K562 (cell line): ENCODE data around the gene PCED1B. TPM values are rescaled to one million over a fixed set of nuclear protein-coding genes. Genes with fewer than 3 reads are reported as not detected.

Experiments
- ATAC-seq: fragments of 200-7000 bp; cut with Tn5 transposase; 3 replicates; pipeline ENCODE4 v1.9.1; 2020; ENCODE audit warnings: moderate library complexity
- BruUV-seq: library from RNA; stranded (reverse); fragments of 400-500 nt; replicated peaks from 2 replicates; lab custom pipeline; 2021; lab: Mats Ljungman, UMichigan
- CTCF ChIA-PET: fragments of 300-600 bp; formaldehyde crosslinking; extraction: SDS; loops from one replicate; lab custom pipeline; 2021; ENCODE audit warnings: low intra/inter-chr PET ratio; lab: Yijun Ruan, JAX
- POLR2A ChIA-PET: fragments of 300-600, 350-650 bp; sonication (Branson Sonifier 250); formaldehyde crosslinking; extraction: SDS; loops from one replicate; lab custom pipeline; 2021; ENCODE audit warnings: antibody characterized with exemption, inconsistent platforms; lab: Yijun Ruan, JAX
- DNase-seq, 4 experiments: peaks; one replicate each; pipeline versions ENCODE4 v3.0.0 to v3.0.0-alpha.2; 2011 to 2018; ENCODE audit warnings: low spot score in 3 of 4, mixed read lengths in 3 of 4; ENCODE audit errors: extremely low read depth in 1 of 4
- FAIRE-seq: peaks from 2 replicates; lab custom pipeline; 2011; peaks lifted over from hg19 to GRCh38; lab: Jason Lieb, UNC
- H2AFZ ChIP-seq: 2 replicates; pipeline ENCODE4 v1.6.0; 2011; ENCODE audit warnings: low read depth, low read length, control low read depth, inconsistent platforms
- H3K27ac ChIP-seq: fragments of 200-600 bp; 3 replicates; pipeline ENCODE4 v1.8.0; 2011; ENCODE audit warnings: low read depth, mild to moderate bottlenecking, control low read depth, inconsistent platforms, low read length, moderate library complexity, mixed read lengths; ENCODE audit errors: extremely low read depth
- H3K27me3 ChIP-seq, 2 experiments: fragments of 300-600 bp in 1 of 2; 2 replicates in 1 of 2; 3 replicates in 1 of 2; pipeline versions ENCODE4 v1.6.0 to v1.8.0; 2011; ENCODE audit warnings: inconsistent platforms in 2 of 2, low read length in 2 of 2, mild to moderate bottlenecking in 1 of 2, mixed read lengths in 1 of 2, moderate library complexity in 1 of 2; ENCODE audit not compliant: control insufficient read depth in 2 of 2, insufficient read depth in 2 of 2
- H3K36me3 ChIP-seq: fragments of 300-600 bp; 3 replicates; pipeline ENCODE4 v1.8.0; 2011; ENCODE audit warnings: mild to moderate bottlenecking, low read length, inconsistent platforms; ENCODE audit not compliant: control insufficient read depth, insufficient read depth
- H3K4me1 ChIP-seq, 2 experiments: fragments of 200-600 bp in 1 of 2; replicated peaks in 1 of 2; 2 replicates in 1 of 2; 3 replicates in 1 of 2; pipeline versions ENCODE4 v1.5.1 to v1.8.0; 2011; ENCODE audit warnings: inconsistent platforms in 2 of 2, low read length in 2 of 2, mild to moderate bottlenecking in 1 of 2, mixed read lengths in 1 of 2, moderate library complexity in 1 of 2; ENCODE audit not compliant: control insufficient read depth in 2 of 2, insufficient read depth in 2 of 2
- H3K4me2 ChIP-seq: 2 replicates; pipeline ENCODE4 v1.6.1; 2011; ENCODE audit warnings: low read length, control low read depth, inconsistent platforms, mixed read lengths; ENCODE audit not compliant: insufficient read depth
- H3K4me3 ChIP-seq: fragments of 200-600 bp; sonication (generic), shearing (Covaris generic); 2 replicates; pipeline ENCODE4 v1.5.1; 2016; ENCODE audit warnings: control low read depth, inconsistent platforms
- H3K79me2 ChIP-seq: fragments of 200-600 bp; 3 replicates; pipeline ENCODE4 v1.8.0; 2011; ENCODE audit warnings: low read length, inconsistent platforms; ENCODE audit not compliant: control insufficient read depth, insufficient read depth
- H3K9ac ChIP-seq, 2 experiments: 2 replicates each; pipeline versions ENCODE4 v1.6.0 to v1.6.1; 2011; ENCODE audit warnings: low read depth in 2 of 2, low read length in 2 of 2, control low read depth in 1 of 2, inconsistent platforms in 1 of 2, mild to moderate bottlenecking in 1 of 2, mixed read lengths in 1 of 2; ENCODE audit not compliant: insufficient read depth in 1 of 2
- H3K9me1 ChIP-seq: one replicate; pipeline ENCODE4 v1.6.0; 2011; ENCODE audit warnings: inconsistent platforms, mild to moderate bottlenecking, low read length, moderate library complexity; ENCODE audit not compliant: control insufficient read depth, insufficient read depth
- H3K9me3 ChIP-seq: replicated peaks from 2 replicates; pipeline ENCODE4 v1.5.1; 2011; ENCODE audit warnings: low read depth, low read length, inconsistent platforms; ENCODE audit not compliant: control insufficient read depth, insufficient read depth
- H4K20me1 ChIP-seq: replicated peaks from 2 replicates; pipeline ENCODE4 v1.6.1; 2011; ENCODE audit warnings: low read length, inconsistent platforms, mixed read lengths; ENCODE audit not compliant: control insufficient read depth, insufficient read depth
- CREB3L1 ChIP-seq: fragments of 450-650 bp; IDR thresholded peaks from 2 replicates; pipeline ENCODE4 v1.6.1; 2014; ENCODE audit warnings: low read depth, mild to moderate bottlenecking, moderate library complexity, borderline replicate concordance
- CTCF ChIP-seq, 3 experiments: IDR thresholded peaks in 2 of 3; conservative IDR thresholded peaks in 1 of 3; 2 replicates each; pipeline ENCODE4 v1.5.1; 2011 to 2012; ENCODE audit warnings: low read length in 3 of 3, mild to moderate bottlenecking in 3 of 3, control low read depth in 2 of 3, improper control_type of control experiment in 1 of 3, inconsistent platforms in 1 of 3, low read depth in 1 of 3, mixed read lengths in 1 of 3, moderate library complexity in 1 of 3; ENCODE audit not compliant: insufficient read depth in 2 of 3
- DACH1 ChIP-seq: fragments of 450-650 bp; IDR thresholded peaks from 2 replicates; pipeline ENCODE4 v1.6.1; 2018; ENCODE audit not compliant: partially characterized antibody
- IRF2 ChIP-seq: sonication (generic); formaldehyde crosslinking; IDR thresholded peaks from 2 replicates; pipeline ENCODE4 v1.8.1; 2022; ENCODE audit warnings: mild to moderate bottlenecking, missing genetic modification reagents
- MCM5 ChIP-seq: fragments of 450-650 bp; IDR thresholded peaks from 2 replicates; pipeline ENCODE4 v1.6.1; 2016; ENCODE audit warnings: low read depth
- PHF8 ChIP-seq: fragments of 200-600 bp; sonication (generic); IDR thresholded peaks from 2 replicates; pipeline ENCODE4 v1.6.1; 2012; ENCODE audit warnings: mixed run types, mild to moderate bottlenecking, inconsistent platforms, low read length, moderate library complexity, borderline replicate concordance
- PKNOX1 ChIP-seq: fragments of 450-650 bp; IDR thresholded peaks from 2 replicates; pipeline ENCODE4 v1.6.1; 2016
- RAD21 ChIP-seq, 2 experiments: fragments of 250-450 bp in 1 of 2; fragments of 450-650 bp in 1 of 2; sonication (Bioruptor Pico) in 1 of 2; formaldehyde crosslinking in 1 of 2; IDR thresholded peaks in 1 of 2; conservative IDR thresholded peaks in 1 of 2; 2 replicates each; pipeline versions ENCODE4 v1.4.0 to v1.8.0; 2020 to 2022; ENCODE audit warnings: mild to moderate bottlenecking in 2 of 2, moderate library complexity in 1 of 2
- SMAD1 ChIP-seq: fragments of 150-350 bp; IDR thresholded peaks from 2 replicates; pipeline ENCODE4 v1.6.1; 2014; ENCODE audit warnings: low read length, low read depth; ENCODE audit not compliant: partially characterized antibody
- SMARCE1 ChIP-seq: fragments of 450-650 bp; IDR thresholded peaks from 2 replicates; pipeline ENCODE4 v1.7.1; 2016; ENCODE audit warnings: mild to moderate bottlenecking
- TAF1 ChIP-seq: IDR thresholded peaks from 2 replicates; pipeline ENCODE4 v1.6.1; 2011; ENCODE audit warnings: mild to moderate bottlenecking, low read length, moderate library complexity; ENCODE audit not compliant: insufficient read depth, control insufficient read depth, severe bottlenecking; ENCODE audit errors: extremely low read depth
- TFAP4 ChIP-seq: sonication (generic); formaldehyde crosslinking; IDR thresholded peaks from 2 replicates; pipeline ENCODE4 v1.8.0; 2022; ENCODE audit warnings: missing genetic modification reagents, mild to moderate bottlenecking, moderate library complexity, borderline replicate concordance
- ZNF277 ChIP-seq: fragments of 250-450 bp; sonication (Bioruptor Pico); IDR thresholded peaks from 2 replicates; pipeline ENCODE4 v1.8.0; 2022; ENCODE audit warnings: inconsistent platforms, mild to moderate bottlenecking, moderate library complexity, borderline replicate concordance
- WGBS: fragments of 100-300 bp; shearing (Covaris generic); methylation state at CpG from one replicate; pipeline ENCODE4 v1.1.6; 2016; ENCODE audit warnings: low coverage, mixed read lengths; ENCODE audit not compliant: insufficient coverage; ENCODE audit errors: missing lambda C conversion rate; 5-methylcytosine and 5-hydroxymethylcytosine counted together
- in situ Hi-C: fragments of 300-500 bp; cut with MboI; formaldehyde crosslinking; loops from 4 replicates; pipeline ENCODE4 v1.15.0; 2018; ENCODE audit warnings: inconsistent platforms, mixed read lengths
- intact Hi-C: fragments of 100-400 bp; cut with micrococcal nuclease; formaldehyde crosslinking; loops from 2 replicates; pipeline ENCODE4 v1.14.2; 2022
- polyA plus RNA-seq, 8 experiments: library from polyadenylated mRNA; depleted of rRNA in 4 of 8; stranded (reverse) in 5 of 8; unstranded in 3 of 8; fragments of >200 nt; fragmentation: Nextera tagmentation in 2 of 8; fragmentation: Illumina TruSeq in 1 of 8; extraction: Ambion mirVana in 2 of 8; extraction: Trizol in 1 of 8; gene quantifications; 2 replicates each; pipeline versions ENCODE4 v1.2.1 to v1.2.3, GENCODE V29; 2011 to 2014; ENCODE audit warnings: inconsistent platforms in 1 of 8, missing spikeins in 1 of 8
- total RNA-seq, 7 experiments: library from RNA; depleted of rRNA in 6 of 7; stranded (reverse); fragments of >200 nt in 6 of 7; fragmentation: Illumina TruSeq in 2 of 7; extraction: Trizol in 2 of 7; gene quantifications; 2 replicates each; pipeline versions ENCODE4 v1.2.1 to v1.2.3, GENCODE V29; 2011 to 2021; ENCODE audit warnings: low replicate concordance in 1 of 7

The PCED1B gene
- total and polyA plus RNA-seq, 9 of the 15 experiments (the other 6 are each of a cell fraction or from before 2014, with no cell fraction given): 1.2 to 9.3 (median 2.5) TPM

GRCh38 chr12:47070310-47070709, 9.1 kb upstream of the PCED1B start (continued):
- TF ChIP-seq PKNOX1: no peak
- TF ChIP-seq PHF8: no peak
- TF ChIP-seq SMAD1: no peak
- TF ChIP-seq SMARCE1: no peak
- no peak for TF ChIP-seq CREB3L1
- TF ChIP-seq TFAP4: no peak
- TF ChIP-seq, all 486 proteins: peak for 0

- Histone ChIP-seq H3K9me3 (no peaks in the 10 kb centered on the region), H2AFZ (no peak overlapping the region), H3K4me2 (no peak overlapping the region), H3K27ac (no peak overlapping the region), H3K9ac (no peak overlapping the region), H3K36me3 (no peaks in the 10 kb centered on the region), H3K9me1 (no peaks in the 10 kb centered on the region), H3K27me3 (no peaks in the 10 kb centered on the region), H3K79me2 (no peaks in the 10 kb centered on the region), H3K4me3 (no peak overlapping the region), H4K20me1 (no peaks in the 10 kb centered on the region), H3K4me1 (no peaks in the 10 kb centered on the region)
- ChIA-PET CTCF (interaction anchor here (1.0 kb wide), 1 partner anchor 39 kb away, joined by 3 read pairs; no protein-coding TSS in a partner anchor), POLR2A (interaction anchor here (0.7 to 4.1 kb wide), 5 partner anchors 8 to 320 kb away, joined by 3 to 21 read pairs (median 6); partner anchors contain the start of genes AMIGO2 and PCED1B)
- peak; percentile 82 for ATAC-seq
- FAIRE-seq: peak; percentile 90
- intact Hi-C loops: loop anchor here (1.0 kb wide), 1 partner anchor 39 kb away; no protein-coding TSS in a partner anchor
- no TSS peak for BruUV-seq
- in situ Hi-C loops: no loop called here
- 5% methylated on average over 5 of the region's 5 CpGs for WGBS
- DNase-seq: peak; percentile 33 to 58 (median 47)
- TF ChIP-seq CTCF (IDR thresholded peaks at IDR 0.05 in 2 of 3, conservative IDR thresholded peaks at IDR 0.05 in 1 of 3; ENCODE audit: insufficient read depth in 2 of 3, low read depth in 1 of 3, low read length in 3 of 3) (peak; percentile 66 to 72 (median 68)), ZNF277 (CRISPR knock-in tag) (no peak), TAF1 (no peak), DACH1 (no peak), MCM5 (no peak), RAD21 (CRISPR knock-in tag; conservative IDR thresholded peaks at IDR 0.05 in 1 of 2, IDR thresholded peaks at IDR 0.05 in 1 of 2) (peak; percentile 45 to 68; a peak in 3 of 4 replicates), IRF2 (CRISPR knock-in tag) (no peak)
These were observed 8.1 kb upstream of the PCED1B start for GRCh38 chr12:47071241-47071852.
